ENCODE measurements around the gene MED12L.

DNA sequence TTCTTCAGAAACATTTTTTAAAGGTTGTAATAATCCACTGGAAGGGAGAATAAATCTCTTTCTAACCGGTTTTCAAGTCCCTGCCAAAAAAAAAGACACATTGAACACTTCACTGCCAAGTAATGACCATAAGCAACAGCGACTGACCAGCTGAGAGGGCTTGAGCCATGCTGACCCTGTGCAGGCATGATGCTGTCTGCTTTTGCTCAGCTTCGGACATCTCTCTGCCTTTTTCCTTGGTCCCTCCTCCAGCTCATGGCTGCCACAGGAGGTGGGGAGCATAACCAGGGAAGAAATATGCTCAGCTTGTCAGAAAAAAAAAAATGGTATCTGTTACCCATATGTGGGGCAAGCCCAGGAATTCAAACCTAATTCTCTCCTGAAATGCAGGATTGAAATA is 373.9 kb downstream of the MED12L start:
- TF ChIP-seq, protein P1, sequence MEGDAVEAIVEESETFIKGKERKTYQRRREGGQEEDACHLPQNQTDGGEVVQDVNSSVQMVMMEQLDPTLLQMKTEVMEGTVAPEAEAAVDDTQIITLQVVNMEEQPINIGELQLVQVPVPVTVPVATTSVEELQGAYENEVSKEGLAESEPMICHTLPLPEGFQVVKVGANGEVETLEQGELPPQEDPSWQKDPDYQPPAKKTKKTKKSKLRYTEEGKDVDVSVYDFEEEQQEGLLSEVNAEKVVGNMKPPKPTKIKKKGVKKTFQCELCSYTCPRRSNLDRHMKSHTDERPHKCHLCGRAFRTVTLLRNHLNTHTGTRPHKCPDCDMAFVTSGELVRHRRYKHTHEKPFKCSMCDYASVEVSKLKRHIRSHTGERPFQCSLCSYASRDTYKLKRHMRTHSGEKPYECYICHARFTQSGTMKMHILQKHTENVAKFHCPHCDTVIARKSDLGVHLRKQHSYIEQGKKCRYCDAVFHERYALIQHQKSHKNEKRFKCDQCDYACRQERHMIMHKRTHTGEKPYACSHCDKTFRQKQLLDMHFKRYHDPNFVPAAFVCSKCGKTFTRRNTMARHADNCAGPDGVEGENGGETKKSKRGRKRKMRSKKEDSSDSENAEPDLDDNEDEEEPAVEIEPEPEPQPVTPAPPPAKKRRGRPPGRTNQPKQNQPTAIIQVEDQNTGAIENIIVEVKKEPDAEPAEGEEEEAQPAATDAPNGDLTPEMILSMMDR (IDR thresholded peaks at IDR 0.05; ENCODE audit: low read depth, low read length), result no peak
- TF ChIP-seq MYC (IDR thresholded peaks at IDR 0.05; ENCODE audit: low read depth, low read length), result no peak
- no peak for TF ChIP-seq POLR2A (IDR thresholded peaks at IDR 0.05; ENCODE audit: extremely low read depth, insufficient read length)

Measured in NB4 (cell line).